Retinal pigment epithelial cell (primary cell): ENCODE data around the gene POLR2B.
"Not testable (repeated sequence)": the region's sequence is repeated elsewhere in the genome, so short reads cannot be mapped to it uniquely, and the experiment has no call there.

ENCODE experiments used
- DNase-seq: peaks from one replicate; pipeline ENCODE4 v3.0.0-alpha.2; 2010; ENCODE audit warnings: low read depth
- H3K4me3 ChIP-seq: 2 replicates; pipeline ENCODE4 v1.5.1; 2011; ENCODE audit warnings: mild to moderate bottlenecking, low read length, control low read depth, moderate library complexity
- TF ChIP-seq, protein P1 (sequence below): conservative IDR thresholded peaks from 2 replicates; pipeline ENCODE4 v1.5.1; 2011; ENCODE audit warnings: low read depth, low read length, control low read depth, inconsistent platforms

Gene POLR2B

GRCh38 chr4:57051095-57051494 lies 72.4 kb downstream of the POLR2B start:
- no peak for DNase-seq
- TF ChIP-seq, protein P1, sequence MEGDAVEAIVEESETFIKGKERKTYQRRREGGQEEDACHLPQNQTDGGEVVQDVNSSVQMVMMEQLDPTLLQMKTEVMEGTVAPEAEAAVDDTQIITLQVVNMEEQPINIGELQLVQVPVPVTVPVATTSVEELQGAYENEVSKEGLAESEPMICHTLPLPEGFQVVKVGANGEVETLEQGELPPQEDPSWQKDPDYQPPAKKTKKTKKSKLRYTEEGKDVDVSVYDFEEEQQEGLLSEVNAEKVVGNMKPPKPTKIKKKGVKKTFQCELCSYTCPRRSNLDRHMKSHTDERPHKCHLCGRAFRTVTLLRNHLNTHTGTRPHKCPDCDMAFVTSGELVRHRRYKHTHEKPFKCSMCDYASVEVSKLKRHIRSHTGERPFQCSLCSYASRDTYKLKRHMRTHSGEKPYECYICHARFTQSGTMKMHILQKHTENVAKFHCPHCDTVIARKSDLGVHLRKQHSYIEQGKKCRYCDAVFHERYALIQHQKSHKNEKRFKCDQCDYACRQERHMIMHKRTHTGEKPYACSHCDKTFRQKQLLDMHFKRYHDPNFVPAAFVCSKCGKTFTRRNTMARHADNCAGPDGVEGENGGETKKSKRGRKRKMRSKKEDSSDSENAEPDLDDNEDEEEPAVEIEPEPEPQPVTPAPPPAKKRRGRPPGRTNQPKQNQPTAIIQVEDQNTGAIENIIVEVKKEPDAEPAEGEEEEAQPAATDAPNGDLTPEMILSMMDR = no peak
- H3K4me3 ChIP-seq = no peak overlapping the region

- TF ChIP-seq, protein P1 = no peak
- no peak for DNase-seq
These were observed 72.8 kb downstream of the POLR2B start for GRCh38 chr4:57051524-57051923.

GRCh38 chr4:57053508-57053907 lies 74.8 kb downstream of the POLR2B start:
- DNase-seq = no peak
- TF ChIP-seq, protein P1 = no peak
- H3K4me3 ChIP-seq = no peak overlapping the region

More at GRCh38 chr4:57051524-57051923, 72.8 kb downstream of the POLR2B start:
- no peak overlapping the region for H3K4me3 ChIP-seq

DNA sequence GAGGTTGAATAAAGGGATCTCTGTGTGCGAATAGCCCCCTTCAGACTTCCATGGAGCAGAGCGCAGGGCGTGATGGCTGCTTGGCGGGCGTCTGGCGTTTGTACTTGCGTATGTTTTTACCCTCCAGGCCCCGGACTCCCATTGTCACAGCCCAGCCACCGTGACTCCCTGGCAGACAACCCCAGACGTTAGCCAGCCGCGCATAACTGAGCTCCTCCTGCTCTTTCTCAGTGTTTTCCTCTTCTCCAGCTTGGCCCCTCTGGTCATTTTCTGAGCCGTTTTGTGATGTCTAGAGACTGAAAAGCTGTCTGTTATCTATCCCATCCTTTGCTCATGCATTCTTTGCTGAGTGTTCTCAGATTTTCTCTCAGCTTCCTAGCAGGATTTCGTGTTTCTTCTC lies 77.2 kb downstream of the POLR2B start:
- H3K4me3 ChIP-seq = no peak overlapping the region
- no peak for DNase-seq
- TF ChIP-seq, protein P1 = no peak

GRCh38 chr4:57059890-57060716 lies 81.4 kb downstream of the POLR2B start:
- no peak overlapping the region for H3K4me3 ChIP-seq
- no peak for DNase-seq
- TF ChIP-seq, protein P1 = no peak

DNA sequence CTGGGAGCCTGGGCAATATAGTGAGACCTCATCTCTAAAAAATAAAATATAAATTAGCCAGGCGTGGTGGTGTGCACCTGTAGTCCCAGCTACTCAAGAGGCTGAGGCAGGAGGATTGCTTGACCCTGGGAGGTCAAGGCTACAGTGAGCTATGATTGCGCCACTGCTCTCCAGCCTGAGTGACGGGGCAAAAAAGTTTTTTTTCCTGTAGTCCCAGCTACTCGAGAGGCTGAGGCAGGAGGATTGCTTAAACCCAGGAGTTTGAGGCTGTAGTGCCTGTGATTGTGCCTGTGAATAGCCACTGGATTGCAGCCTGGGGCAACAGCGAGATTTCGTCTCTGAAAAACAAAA lies 82.0 kb downstream of the POLR2B start:
- not testable (repeated sequence) for H3K4me3 ChIP-seq, DNase-seq

GRCh38 chr4:57061395-57061794 lies 82.7 kb downstream of the POLR2B start:
- H3K4me3 ChIP-seq = no peak overlapping the region
- no peak for DNase-seq
- TF ChIP-seq, protein P1 = no peak

GRCh38 chr4:57063518-57063917 lies 84.8 kb downstream of the POLR2B start:
- no peak for DNase-seq
- no peak overlapping the region for H3K4me3 ChIP-seq
- TF ChIP-seq, protein P1 = no peak
